ENCODE data around the gene TACC3.

Gene TACC3

DNA sequence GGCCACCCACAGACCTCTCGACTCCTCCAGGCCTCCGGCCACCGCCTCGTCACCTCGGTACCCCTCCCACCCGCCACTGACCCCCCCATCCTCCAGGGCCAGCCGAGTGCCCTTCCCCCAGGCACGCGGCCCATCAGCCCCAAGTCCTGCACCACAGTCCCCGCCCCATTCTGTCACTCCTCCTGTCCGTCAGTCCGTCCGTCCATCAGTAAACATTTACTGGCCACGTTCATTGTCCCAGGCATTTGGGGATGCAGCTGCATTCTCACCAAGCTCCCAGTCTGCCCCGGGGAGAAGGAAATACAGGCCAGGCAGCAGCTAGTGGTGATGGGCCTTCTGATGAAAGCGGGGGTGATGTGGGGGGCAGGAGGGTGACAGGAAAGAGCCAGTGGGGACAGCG, 36.5 kb downstream of the TACC3 start:
- TF ChIP-seq, protein P1, sequence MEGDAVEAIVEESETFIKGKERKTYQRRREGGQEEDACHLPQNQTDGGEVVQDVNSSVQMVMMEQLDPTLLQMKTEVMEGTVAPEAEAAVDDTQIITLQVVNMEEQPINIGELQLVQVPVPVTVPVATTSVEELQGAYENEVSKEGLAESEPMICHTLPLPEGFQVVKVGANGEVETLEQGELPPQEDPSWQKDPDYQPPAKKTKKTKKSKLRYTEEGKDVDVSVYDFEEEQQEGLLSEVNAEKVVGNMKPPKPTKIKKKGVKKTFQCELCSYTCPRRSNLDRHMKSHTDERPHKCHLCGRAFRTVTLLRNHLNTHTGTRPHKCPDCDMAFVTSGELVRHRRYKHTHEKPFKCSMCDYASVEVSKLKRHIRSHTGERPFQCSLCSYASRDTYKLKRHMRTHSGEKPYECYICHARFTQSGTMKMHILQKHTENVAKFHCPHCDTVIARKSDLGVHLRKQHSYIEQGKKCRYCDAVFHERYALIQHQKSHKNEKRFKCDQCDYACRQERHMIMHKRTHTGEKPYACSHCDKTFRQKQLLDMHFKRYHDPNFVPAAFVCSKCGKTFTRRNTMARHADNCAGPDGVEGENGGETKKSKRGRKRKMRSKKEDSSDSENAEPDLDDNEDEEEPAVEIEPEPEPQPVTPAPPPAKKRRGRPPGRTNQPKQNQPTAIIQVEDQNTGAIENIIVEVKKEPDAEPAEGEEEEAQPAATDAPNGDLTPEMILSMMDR (IDR thresholded peaks at IDR 0.05), result no peak

- TF ChIP-seq, protein P1 (IDR thresholded peaks at IDR 0.05), result no peak
Observed at GRCh38 chr4:1758306-1759121, 37.2 kb downstream of the TACC3 start.

DNA sequence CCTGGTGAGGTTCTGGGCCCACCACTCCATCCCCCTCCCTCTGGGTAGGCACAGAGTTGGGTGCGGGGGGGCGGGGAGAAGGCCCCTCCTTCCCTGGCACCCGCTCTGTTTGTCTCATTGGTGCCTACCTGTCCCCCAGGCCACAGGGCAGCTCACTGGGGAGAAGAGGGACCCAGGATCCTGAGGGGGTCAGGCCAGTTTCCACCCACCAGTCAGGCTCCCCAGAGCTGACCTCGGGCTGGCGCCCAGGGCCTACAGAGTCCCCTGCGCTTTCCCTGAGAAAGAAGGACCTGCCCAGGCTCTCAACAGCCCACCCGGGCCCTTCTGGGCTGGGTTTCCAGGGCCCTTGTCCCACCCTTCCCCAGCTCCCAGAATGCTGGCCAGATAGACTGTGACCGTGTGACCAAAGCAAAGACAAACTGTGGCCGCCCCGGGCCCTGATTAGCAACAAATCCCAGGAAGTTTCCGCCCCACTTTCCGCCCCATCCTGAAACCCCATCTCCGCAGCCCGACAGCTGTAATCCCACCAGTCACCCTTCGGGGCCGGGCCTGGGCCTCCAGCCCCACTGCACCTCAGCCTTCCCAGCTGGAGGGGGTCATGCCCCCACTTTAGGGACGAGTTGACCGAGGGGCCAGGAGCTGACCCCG, 38.0 kb downstream of the TACC3 start:
- TF ChIP-seq, protein P1 (IDR thresholded peaks at IDR 0.05), result no peak

DNA sequence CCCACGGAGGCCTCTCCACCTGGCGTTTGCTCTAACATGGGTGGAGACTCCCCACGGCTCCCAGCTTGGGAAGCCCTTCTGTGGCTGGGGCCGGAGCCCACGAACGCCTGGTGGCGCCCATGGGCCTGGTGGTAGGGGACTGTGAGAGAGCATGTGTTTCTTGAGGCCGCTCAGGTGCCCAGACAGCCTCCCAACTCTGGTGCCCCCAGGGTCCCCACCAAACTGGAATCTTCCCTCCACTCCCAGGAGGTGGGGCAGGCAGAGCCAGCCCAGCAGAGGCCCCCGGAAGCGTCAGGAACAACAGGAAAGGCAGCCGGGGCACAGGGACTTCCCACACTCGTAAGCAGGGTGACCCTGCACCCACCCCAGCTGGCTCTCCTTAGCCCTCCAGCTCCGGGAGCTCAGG, 38.5 kb downstream of the TACC3 start:
- TF ChIP-seq, protein P1 (IDR thresholded peaks at IDR 0.05), result no peak

DNA sequence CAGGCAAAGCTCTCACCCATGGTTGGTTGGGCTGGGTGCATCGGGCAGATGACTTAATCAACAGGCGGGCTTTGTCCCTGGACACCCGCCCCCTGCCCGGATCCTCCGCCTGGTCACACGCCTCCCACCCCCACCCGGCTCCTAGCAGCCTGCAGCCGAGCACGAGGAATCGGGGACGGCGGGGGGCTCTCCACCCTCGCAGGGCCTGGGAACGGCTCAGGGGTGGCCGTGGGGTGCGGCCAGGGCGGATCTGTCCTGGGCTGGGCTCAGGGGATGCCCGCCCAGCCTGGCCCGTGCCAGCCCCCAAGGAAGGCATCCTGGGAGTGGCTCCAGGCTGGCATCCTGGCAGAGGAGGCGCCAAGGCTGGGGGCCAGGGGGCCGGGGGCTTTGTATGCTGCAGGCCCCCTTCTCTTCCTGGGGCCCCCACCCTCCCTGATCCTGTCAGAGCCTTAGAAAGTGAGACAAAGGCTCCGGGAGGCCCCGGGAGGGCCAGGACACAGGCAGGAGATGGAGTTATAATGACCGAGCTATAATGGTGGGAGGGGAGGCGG, 39.3 kb downstream of the TACC3 start:
- TF ChIP-seq, protein P1 (IDR thresholded peaks at IDR 0.05), result no peak

DNA sequence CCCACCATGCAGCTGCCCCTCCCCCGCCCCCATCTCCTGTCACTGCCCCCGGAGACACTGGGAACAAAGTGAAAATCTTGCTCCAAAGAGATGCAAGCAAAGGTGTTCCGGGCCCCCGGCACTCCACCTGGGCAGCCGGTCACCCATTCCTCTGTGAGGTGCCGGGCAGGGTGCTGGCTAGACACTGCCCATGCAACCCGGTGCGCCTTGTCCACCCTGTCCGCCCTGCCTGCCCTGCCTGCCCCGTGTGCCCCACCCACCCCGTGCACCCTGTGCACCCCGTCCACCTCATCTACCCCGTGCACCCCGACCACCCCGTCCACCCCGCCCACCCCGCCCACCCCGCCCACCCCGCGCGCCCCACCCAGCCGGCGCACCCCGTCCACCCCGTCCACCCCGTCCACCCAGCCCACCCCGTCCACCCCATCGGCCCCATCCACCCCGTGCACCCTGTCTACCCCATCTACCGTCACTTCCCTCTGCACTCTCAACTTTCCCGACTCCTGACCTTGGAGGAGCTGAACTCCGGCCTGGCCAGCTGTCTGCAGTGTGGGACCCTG, 39.9 kb downstream of the TACC3 start:
- TF ChIP-seq, protein P1 (IDR thresholded peaks at IDR 0.05), result no peak

DNA sequence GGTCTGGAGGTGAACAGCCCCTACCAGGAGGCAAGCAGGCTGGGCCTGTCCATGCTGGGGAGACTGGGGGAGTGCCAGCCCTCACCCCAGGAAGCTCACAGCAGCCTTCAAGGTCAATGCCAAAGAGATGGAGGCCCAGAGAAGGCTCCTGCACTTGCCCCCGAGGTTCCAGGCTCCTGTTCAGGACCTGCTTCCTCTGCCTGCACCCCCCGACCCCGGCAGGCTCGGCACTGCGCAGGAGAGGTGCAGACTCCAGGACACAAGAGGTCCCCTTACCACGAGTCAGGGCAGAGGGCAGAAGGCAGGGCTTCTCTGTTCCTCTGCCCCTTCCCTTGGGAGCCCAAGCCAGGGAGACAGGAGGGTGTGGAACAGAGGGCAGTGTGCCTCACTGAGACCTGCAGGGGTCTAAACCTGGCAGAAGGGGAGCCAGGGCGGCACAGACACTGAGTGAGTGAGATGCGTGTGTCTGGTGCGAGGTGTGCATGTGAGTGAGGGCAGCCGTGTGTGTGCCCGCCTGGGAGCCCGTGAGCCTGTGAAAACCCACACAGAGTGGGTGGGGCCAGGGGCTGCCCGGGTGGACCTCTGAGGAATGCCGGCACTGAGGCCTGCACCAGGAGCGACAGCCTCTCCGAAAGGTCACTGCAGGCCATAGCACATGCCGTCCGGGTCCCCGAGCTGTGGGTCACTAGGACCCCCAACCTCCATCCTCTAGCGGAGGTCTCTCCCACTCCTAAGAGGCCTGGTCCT, 41.1 kb downstream of the TACC3 start:
- TF ChIP-seq, protein P1 (IDR thresholded peaks at IDR 0.05), result no peak
